Mucosa of stomach (tissue), 1 donor: ENCODE measurements around the gene LCE7A.

Source experiments
- H3K27me3 ChIP-seq: one replicate; pipeline ENCODE4 v1.7.0; 2013; ENCODE audit warnings: mild to moderate bottlenecking, low read length; ENCODE audit not compliant: control insufficient read depth, insufficient read depth
- H3K36me3 ChIP-seq: one replicate; pipeline ENCODE4 v1.7.0; 2013; ENCODE audit warnings: low read length; ENCODE audit not compliant: control insufficient read depth, insufficient read depth
- H3K4me1 ChIP-seq: one replicate; pipeline ENCODE4 v1.7.0; 2013; ENCODE audit warnings: mild to moderate bottlenecking, low read length; ENCODE audit not compliant: control insufficient read depth, insufficient read depth
- H3K4me3 ChIP-seq: one replicate; pipeline ENCODE4 v1.7.0; 2013; ENCODE audit warnings: low read length
- H3K9ac ChIP-seq: one replicate; pipeline ENCODE4 v1.7.0; 2013; ENCODE audit warnings: mild to moderate bottlenecking, low read length, moderate library complexity
- H3K9me3 ChIP-seq: one replicate; pipeline ENCODE4 v1.7.0; 2013; ENCODE audit warnings: mild to moderate bottlenecking, low read length, moderate library complexity; ENCODE audit not compliant: control insufficient read depth
- donor health status: Pancreatic carcinoma.

LCE7A gene

DNA sequence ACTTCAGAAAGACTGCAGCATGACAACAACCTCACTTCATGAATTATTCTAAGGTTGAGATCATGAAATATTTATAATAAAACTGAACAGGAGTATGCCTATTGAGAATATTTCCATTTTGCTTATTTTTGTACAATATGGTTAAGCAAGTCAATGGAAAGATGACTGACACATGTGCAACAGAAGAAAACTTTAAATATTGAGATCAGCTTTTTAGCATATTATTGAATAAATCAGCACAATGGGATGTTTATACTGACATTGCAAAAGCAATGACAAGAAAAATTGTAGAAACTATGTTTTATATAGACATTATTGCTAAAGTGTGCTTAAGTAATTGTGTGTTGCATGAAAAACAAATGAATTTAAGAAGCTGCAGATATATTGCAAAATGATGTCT, 4.6 kb downstream of the LCE7A start:
- Histone ChIP-seq H3K36me3 (no peaks in the 10 kb centered on the region), H3K4me3 (no peak overlapping the region), H3K9me3 (no peaks in the 10 kb centered on the region), H3K9ac (no peak overlapping the region), H3K27me3 (no peaks in the 10 kb centered on the region), H3K4me1 (no peaks in the 10 kb centered on the region)

DNA sequence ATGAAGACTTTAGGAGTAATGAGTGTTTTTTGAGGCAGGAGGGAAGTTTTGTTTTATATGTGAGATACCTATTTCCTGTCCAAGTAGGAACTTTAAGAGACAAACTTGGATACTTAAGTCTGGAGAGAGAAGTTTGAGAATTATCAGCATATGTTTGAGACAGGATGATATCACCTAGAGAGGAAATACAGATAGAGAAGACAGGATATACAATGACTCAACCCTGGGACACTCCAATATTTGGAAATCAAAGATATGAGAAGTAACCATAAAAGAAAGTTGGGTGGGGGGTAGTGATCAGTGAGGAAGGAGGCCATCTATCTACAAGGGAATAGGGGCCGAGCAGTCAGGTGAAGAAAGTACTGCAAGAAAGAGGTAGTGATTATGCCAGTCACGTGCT, 6.5 kb downstream of the LCE7A start:
- Histone ChIP-seq H3K27me3 (no peaks in the 10 kb centered on the region), H3K36me3 (no peaks in the 10 kb centered on the region), H3K9ac (no peak overlapping the region), H3K4me1 (no peaks in the 10 kb centered on the region), H3K4me3 (no peak overlapping the region), H3K9me3 (no peaks in the 10 kb centered on the region)

- no peak overlapping the region for H3K4me3 ChIP-seq
- no peaks in the 10 kb centered on the region for H3K4me1 ChIP-seq
- H3K36me3 ChIP-seq: no peaks in the 10 kb centered on the region
- H3K27me3 ChIP-seq: no peaks in the 10 kb centered on the region
- no peak overlapping the region for H3K9ac ChIP-seq
- H3K9me3 ChIP-seq: no peaks in the 10 kb centered on the region
Observed at GRCh38 chr1:152869808-152870419, 10.1 kb downstream of the LCE7A start.

- no peaks in the 10 kb centered on the region for H3K9me3 ChIP-seq
- H3K36me3 ChIP-seq: no peaks in the 10 kb centered on the region
- H3K4me1 ChIP-seq: no peaks in the 10 kb centered on the region
- no peak overlapping the region for H3K4me3 ChIP-seq
- H3K9ac ChIP-seq: no peak overlapping the region
- H3K27me3 ChIP-seq: no peaks in the 10 kb centered on the region
Observed at GRCh38 chr1:152870831-152871730, 11.3 kb downstream of the LCE7A start.

- H3K4me3 ChIP-seq: no peak overlapping the region
- no peak overlapping the region for H3K9ac ChIP-seq
- no peaks in the 10 kb centered on the region for H3K27me3 ChIP-seq
- no peaks in the 10 kb centered on the region for H3K36me3 ChIP-seq
- no peaks in the 10 kb centered on the region for H3K9me3 ChIP-seq
- H3K4me1 ChIP-seq: no peaks in the 10 kb centered on the region
Observed at GRCh38 chr1:152871731-152872126, 11.9 kb downstream of the LCE7A start.

DNA sequence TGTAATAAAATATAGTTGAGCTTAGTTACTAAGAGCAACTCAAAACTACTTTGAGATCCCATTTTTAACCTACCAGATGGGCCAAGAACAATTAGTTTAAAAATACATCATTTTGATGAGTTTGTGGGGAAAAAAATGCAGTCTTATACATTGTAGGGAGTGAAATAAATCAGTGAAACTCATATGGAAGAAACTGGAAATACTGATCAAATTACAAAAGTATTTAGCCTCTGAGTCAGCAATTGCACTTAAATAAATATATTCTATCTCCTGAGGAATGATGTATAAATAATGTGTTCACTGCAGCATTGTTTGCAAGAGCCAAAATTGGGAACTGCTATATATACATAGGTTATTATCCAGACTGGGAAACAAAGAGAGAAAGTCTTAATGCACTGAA, 13.7 kb downstream of the LCE7A start:
- Histone ChIP-seq H3K27me3 (no peaks in the 10 kb centered on the region), H3K9ac (no peak overlapping the region), H3K36me3 (no peaks in the 10 kb centered on the region), H3K4me3 (no peak overlapping the region), H3K9me3 (no peaks in the 10 kb centered on the region), H3K4me1 (no peaks in the 10 kb centered on the region)

- Histone ChIP-seq H3K4me3 (no peak overlapping the region), H3K27me3 (no peaks in the 10 kb centered on the region), H3K9ac (no peak overlapping the region), H3K4me1 (no peaks in the 10 kb centered on the region), H3K9me3 (no peaks in the 10 kb centered on the region), H3K36me3 (no peaks in the 10 kb centered on the region)
Observed at GRCh38 chr1:152876827-152877226, 17.0 kb downstream of the LCE7A start.

DNA sequence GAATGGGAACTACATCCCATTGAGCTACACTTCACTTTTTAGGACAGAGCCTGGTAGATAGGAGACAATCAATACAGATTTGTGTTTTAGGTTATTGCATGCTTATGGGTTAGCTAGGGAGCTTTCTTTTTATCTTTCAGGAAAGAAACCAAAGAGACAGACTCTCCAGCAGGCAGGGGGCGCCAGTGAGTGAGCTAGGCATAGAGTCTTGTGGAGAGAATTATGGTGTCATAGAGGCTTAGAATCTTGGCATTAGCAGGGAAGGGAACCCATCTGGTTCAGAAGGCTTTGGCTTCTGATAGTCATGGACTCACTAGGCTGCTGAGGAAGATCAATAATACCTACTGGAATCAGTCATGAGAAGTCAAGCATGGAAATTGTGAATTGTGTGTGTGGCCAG, 18.2 kb downstream of the LCE7A start, which contains the start of gene SMCP:
Gene SMCP, plus strand, starts transcription at position 281 of the 400 bp plus-strand sequence. CDS start 6,101 bp downstream, outside the sequence.
- H3K4me1 ChIP-seq: no peaks in the 10 kb centered on the region
- H3K9ac ChIP-seq: no peak within 1 kb of the TSS
- H3K27me3 ChIP-seq: no peaks in the 10 kb centered on the region
- no peaks in the 10 kb centered on the region for H3K9me3 ChIP-seq
- H3K36me3 ChIP-seq: no peaks in the 10 kb centered on the region
- H3K4me3 ChIP-seq: no peak within 1 kb of the TSS

DNA sequence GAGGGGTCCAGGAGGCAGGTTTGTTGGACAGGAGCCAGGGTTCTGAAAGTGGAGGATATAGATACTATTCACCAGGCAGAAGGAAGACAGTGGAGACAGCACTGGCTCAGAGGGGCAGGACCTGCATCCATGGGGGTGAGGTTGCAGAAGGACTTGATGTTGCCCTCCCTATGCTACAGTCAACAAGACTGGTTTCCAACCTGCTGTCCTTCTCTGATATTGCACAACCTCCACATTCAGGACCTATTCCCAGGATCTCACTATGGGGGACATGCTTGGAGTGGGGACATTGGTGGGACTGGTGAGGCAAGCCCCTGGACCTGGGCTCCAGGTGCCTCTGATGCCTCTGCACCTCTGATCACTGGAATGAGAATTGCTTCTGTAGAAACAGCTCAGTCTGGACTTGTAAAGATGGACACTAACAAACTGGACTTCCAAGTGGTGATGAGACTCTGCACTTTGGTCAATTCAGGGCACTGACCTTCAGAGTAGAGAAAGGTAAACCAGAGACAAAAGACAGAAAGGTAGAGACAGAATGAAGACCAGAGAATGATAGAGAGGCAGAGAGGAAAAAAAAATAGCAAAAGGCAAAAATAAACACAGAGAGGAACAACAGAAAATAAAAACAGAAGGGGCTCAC, 19.9 kb downstream of the LCE7A start:
- no peaks in the 10 kb centered on the region for H3K27me3 ChIP-seq

DNA sequence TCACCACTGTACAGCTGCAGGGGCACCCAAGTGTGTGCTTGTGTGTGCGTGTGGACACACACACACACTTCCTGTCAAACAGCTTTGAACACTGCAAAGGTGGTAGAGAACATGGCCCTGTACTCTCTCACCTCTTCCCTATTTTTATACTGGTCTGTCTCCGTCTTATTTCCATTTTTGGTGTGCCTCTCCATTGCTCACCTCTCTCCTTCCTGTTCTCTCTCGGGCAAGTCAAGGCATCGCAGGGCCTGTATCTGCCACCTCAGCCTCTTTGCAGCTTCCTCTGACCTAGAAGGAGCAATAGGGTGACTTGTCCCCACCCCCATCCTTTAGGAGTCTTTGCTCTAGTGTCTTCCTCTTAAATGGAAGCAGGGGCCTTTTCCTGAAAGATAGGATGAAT, 20.5 kb downstream of the LCE7A start:
- H3K9me3 ChIP-seq: no peaks in the 10 kb centered on the region
- no peaks in the 10 kb centered on the region for H3K4me1 ChIP-seq
- H3K36me3 ChIP-seq: no peaks in the 10 kb centered on the region
- H3K27me3 ChIP-seq: no peaks in the 10 kb centered on the region
- H3K9ac ChIP-seq: no peak overlapping the region
- H3K4me3 ChIP-seq: no peak overlapping the region

More for the DNA sequence above, 19.9 kb downstream of the LCE7A start:
- no peak overlapping the region for H3K9ac ChIP-seq
- no peaks in the 10 kb centered on the region for H3K36me3 ChIP-seq
- H3K9me3 ChIP-seq: no peaks in the 10 kb centered on the region
- H3K4me1 ChIP-seq: no peaks in the 10 kb centered on the region
- no peak overlapping the region for H3K4me3 ChIP-seq

- H3K27me3 ChIP-seq: no peaks in the 10 kb centered on the region
- H3K36me3 ChIP-seq: no peaks in the 10 kb centered on the region
- H3K9ac ChIP-seq: no peak overlapping the region
- H3K4me1 ChIP-seq: no peaks in the 10 kb centered on the region
- no peaks in the 10 kb centered on the region for H3K9me3 ChIP-seq
- H3K4me3 ChIP-seq: no peak overlapping the region
Observed at GRCh38 chr1:152880907-152881306, 21.1 kb downstream of the LCE7A start.

- Histone ChIP-seq H3K9ac (no peak overlapping the region), H3K9me3 (no peaks in the 10 kb centered on the region), H3K4me3 (no peak overlapping the region), H3K36me3 (no peaks in the 10 kb centered on the region), H3K27me3 (no peaks in the 10 kb centered on the region), H3K4me1 (no peaks in the 10 kb centered on the region)
Observed at GRCh38 chr1:152884085-152884484, 24.3 kb downstream of the LCE7A start.
